Naive thymus-derived CD4-positive, alpha-beta T cell (primary cell): Measurements from ENCODE around the gene TRPM5. TPM values are rescaled to one million over a fixed set of nuclear protein-coding genes. Genes with fewer than 3 reads are reported as not detected.
A peak's percentile ranks its signal among the peaks of the same experiment; 100 is the strongest.

ENCODE experiments used
- ATAC-seq: fragments of 150-1000 bp; cut with Tn5 transposase; 2 replicates; pipeline ENCODE4 v1.10.0; 2021; ENCODE audit warnings: mild to moderate bottlenecking, moderate library complexity
- CTCF ChIA-PET: fragments of 350-600 bp; sonication (Branson Sonifier 250); formaldehyde crosslinking; loops from one replicate; lab custom pipeline; 2021; ENCODE audit warnings: antibody characterized with exemption; lab: Charles Lee
- POLR2A ChIA-PET: fragments of 350-600 bp; sonication (Branson Sonifier 250); formaldehyde crosslinking; loops from one replicate; lab custom pipeline; 2021; ENCODE audit warnings: antibody characterized with exemption, inconsistent platforms; lab: Charles Lee
- DNase-seq, 9 donors: peaks; one replicate each; pipeline versions ENCODE4 v3.0.0 to v3.0.0-alpha.2; 2020 to 2022; ENCODE audit warnings: mixed read lengths in 1 of 9
- H3K27ac ChIP-seq: one replicate; pipeline ENCODE4 v1.7.0; 2013; ENCODE audit warnings: mild to moderate bottlenecking, low read depth, low read length, moderate library complexity
- H3K27me3 ChIP-seq, 2 donors: one replicate each; pipeline ENCODE4 v1.7.0; 2013; ENCODE audit warnings: low read length in 2 of 2, mild to moderate bottlenecking in 2 of 2, moderate library complexity in 2 of 2; ENCODE audit not compliant: control insufficient read depth in 2 of 2, insufficient read depth in 2 of 2
- H3K36me3 ChIP-seq, 3 experiments: 1 replicate in 2 of 3; 2 replicates in 1 of 3; pipeline ENCODE4 v1.7.0; 2013; ENCODE audit warnings: low read length in 3 of 3, mild to moderate bottlenecking in 3 of 3, moderate library complexity in 1 of 3; ENCODE audit not compliant: insufficient read depth in 3 of 3, control insufficient read depth in 2 of 3
- H3K4me1 ChIP-seq, 2 donors: one replicate each; pipeline ENCODE4 v1.7.0; 2013; ENCODE audit warnings: low read length in 2 of 2, mild to moderate bottlenecking in 2 of 2, moderate library complexity in 1 of 2; ENCODE audit not compliant: control insufficient read depth in 2 of 2, insufficient read depth in 2 of 2
- H3K4me3 ChIP-seq: 2 replicates; pipeline ENCODE4 v1.7.0; 2013; ENCODE audit warnings: mild to moderate bottlenecking, low read length
- H3K9me3 ChIP-seq, 3 experiments: 1 replicate in 2 of 3; 2 replicates in 1 of 3; pipeline ENCODE4 v1.7.0; 2013; ENCODE audit warnings: low read length in 3 of 3; ENCODE audit not compliant: control insufficient read depth in 2 of 3
- H3K27ac Mint-ChIP-seq, 9 donors: one replicate each; pipeline ENCODE4 v1.8.0; 2020 to 2022; ENCODE audit warnings: mixed read lengths in 9 of 9, mild to moderate bottlenecking in 8 of 9, moderate library complexity in 5 of 9, inconsistent platforms in 2 of 9
- H3K27me3 Mint-ChIP-seq, 5 donors: one replicate each; pipeline ENCODE4 v1.8.0; 2021 to 2022; ENCODE audit warnings: mixed read lengths in 5 of 5, mild to moderate bottlenecking in 1 of 5
- H3K36me3 Mint-ChIP-seq, 5 donors: one replicate each; pipeline ENCODE4 v1.8.0; 2020 to 2022; ENCODE audit warnings: mixed read lengths in 5 of 5, mild to moderate bottlenecking in 3 of 5, inconsistent platforms in 1 of 5
- H3K4me1 Mint-ChIP-seq, 7 donors: one replicate each; pipeline ENCODE4 v1.8.0; 2020 to 2022; ENCODE audit warnings: mixed read lengths in 7 of 7, mild to moderate bottlenecking in 3 of 7, inconsistent platforms in 1 of 7
- H3K4me3 Mint-ChIP-seq, 10 donors: one replicate each; pipeline ENCODE4 v1.8.0; 2020 to 2022; ENCODE audit warnings: mild to moderate bottlenecking in 10 of 10, mixed read lengths in 10 of 10, moderate library complexity in 6 of 10, inconsistent platforms in 2 of 10
- H3K9me3 Mint-ChIP-seq, 11 donors: one replicate each; pipeline ENCODE4 v1.8.0; 2020 to 2022; ENCODE audit warnings: mixed read lengths in 11 of 11, mild to moderate bottlenecking in 4 of 11, inconsistent platforms in 1 of 11, moderate library complexity in 1 of 11
- intact Hi-C, 2 donors: fragments of 100-400 bp; cut with micrococcal nuclease; formaldehyde crosslinking; loops; one replicate each; pipeline ENCODE4 v1.15.1; 2023
- polyA plus RNA-seq, 2 donors: library from polyadenylated mRNA; unstranded; fragments of 300-500 nt; fragmentation: Illumina TruSeq; gene quantifications; one replicate each; pipeline ENCODE4 v1.2.3, GENCODE V29; 2021
- total RNA-seq, 6 experiments: library from RNA in 5 of 6; stranded (reverse) in 5 of 6; gene quantifications; 1 replicate in 5 of 6; 2 replicates in 1 of 6; pipeline ENCODE4 v1.2.3 and lab custom pipeline; 2021 to 2026

The TRPM5 gene
- total and polyA plus RNA-seq, 7 experiments from 2014 or later: 0.05 to 1.1 (median 0.63) TPM; not detected in 1

- ATAC-seq: no peak
- H3K9me3 Mint-ChIP-seq: peaks cover 0 to 30% (median 14%) of the 10 kb centered on the region in 11 donors
- peaks cover 0 to 6% of the 10 kb centered on the region in 2 donors for H3K4me1 ChIP-seq
- H3K27ac ChIP-seq: no peak overlapping the region
- no peak overlapping the region for H3K4me3 ChIP-seq
- peaks cover 0 to 4% (median 0%) of the 10 kb centered on the region in 5 donors for H3K27me3 Mint-ChIP-seq
- no peak for DNase-seq
- peaks cover 0 to 13% (median 0%) of the 10 kb centered on the region in 3 experiments for H3K36me3 ChIP-seq
- peaks cover 20 to 44% (median 36%) of the 10 kb centered on the region in 5 donors for H3K36me3 Mint-ChIP-seq
- H3K4me1 Mint-ChIP-seq: peaks cover 18 to 51% (median 41%) of the 10 kb centered on the region in 7 donors
- POLR2A ChIA-PET: no interaction called here
- intact Hi-C loops: no loop called here
- peaks cover 0 to 12% (median 0%) of the 10 kb centered on the region in 3 experiments for H3K9me3 ChIP-seq
- H3K4me3 Mint-ChIP-seq: no peak overlapping the region
- H3K27me3 ChIP-seq: no peaks in the 10 kb centered on the region
- H3K27ac Mint-ChIP-seq: no peak overlapping the region
- CTCF ChIA-PET: no interaction called here
Observed at GRCh38 chr11:2477254-2477653, 32.9 kb upstream of the TRPM5 start.

GRCh38 chr11:2475136-2475918, 31.0 kb upstream of the TRPM5 start:
- CTCF ChIA-PET: no interaction called here
- H3K27ac ChIP-seq: no peak overlapping the region
- H3K36me3 Mint-ChIP-seq: peaks cover 20 to 53% (median 35%) of the 10 kb centered on the region in 5 donors

DNA sequence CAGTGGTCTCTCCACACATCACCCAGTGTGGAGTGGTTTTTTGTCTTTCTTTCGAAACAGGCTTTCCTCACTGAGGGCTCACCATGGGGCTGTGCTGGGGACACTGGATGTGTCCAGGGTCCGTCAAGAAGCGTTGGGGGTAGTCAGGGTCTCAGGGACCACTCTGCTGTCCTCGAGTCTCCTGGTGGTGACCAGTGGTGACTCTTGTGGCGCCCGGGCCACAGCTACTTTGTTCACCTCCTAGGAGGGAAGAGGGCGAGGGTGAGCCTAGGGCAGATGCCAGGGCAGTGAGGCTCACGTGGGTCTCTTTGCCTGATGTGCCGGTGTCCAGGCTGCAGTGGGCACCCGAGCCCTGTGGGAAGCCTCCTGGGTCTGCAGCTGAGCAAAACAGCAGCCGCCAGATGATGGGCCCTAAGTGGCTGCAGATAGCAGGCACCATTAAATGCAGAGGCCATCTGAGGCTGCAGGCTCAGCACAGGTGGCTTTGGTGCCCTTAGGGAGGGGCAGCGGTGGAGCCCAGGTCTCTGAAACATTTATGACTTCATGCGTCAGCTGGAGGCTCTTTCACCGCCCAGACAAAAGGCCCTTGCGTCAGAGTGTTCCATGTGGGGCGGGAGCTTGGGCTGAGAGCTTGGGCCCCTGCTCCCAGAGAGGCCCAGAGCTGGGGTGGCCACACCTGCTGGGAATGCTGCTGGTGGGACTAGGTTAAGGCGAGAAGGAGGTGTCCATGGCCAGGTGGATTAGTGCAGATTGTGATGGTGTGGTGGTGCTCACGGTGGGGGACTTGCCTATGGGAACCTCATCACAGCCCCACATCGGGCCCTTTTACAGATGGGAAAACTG, 30.0 kb upstream of the TRPM5 start:
- Mint-ChIP-seq H3K27me3 (peaks cover 0 to 5% (median 0%) of the 10 kb centered on the region in 5 donors), H3K9me3 (peaks cover 0 to 21% (median 7%) of the 10 kb centered on the region in 11 donors), H3K36me3 (peaks cover 13 to 46% (median 27%) of the 10 kb centered on the region in 5 donors), H3K4me3 (no peak overlapping the region), H3K4me1 (peaks cover 9 to 48% (median 36%) of the 10 kb centered on the region in 7 donors), H3K27ac (no peak overlapping the region)
- ChIA-PET POLR2A (interaction anchor here (0.8 kb wide), 1 partner anchor 22 kb away, joined by 3 read pairs; no protein-coding TSS in a partner anchor), CTCF (interaction anchor here (1.0 to 1.2 kb wide), 2 partner anchors 58 to 414 kb away, joined by 3 to 4 read pairs; no protein-coding TSS in a partner anchor)
- intact Hi-C loops: no loop called here
- peaks cover 0 to 7% (median 0%) of the 10 kb centered on the region in 3 experiments for H3K9me3 ChIP-seq
- DNase-seq: no peak
- no peaks in the 10 kb centered on the region for H3K27me3 ChIP-seq
- H3K4me1 ChIP-seq: no peaks in the 10 kb centered on the region
- no peak overlapping the region for H3K27ac ChIP-seq
- ATAC-seq: no peak
- H3K36me3 ChIP-seq: peaks cover 0 to 13% (median 0%) of the 10 kb centered on the region in 3 experiments
- H3K4me3 ChIP-seq: no peak overlapping the region

More at GRCh38 chr11:2475136-2475918, 31.0 kb upstream of the TRPM5 start:
- peaks cover 0 to 30% (median 14%) of the 10 kb centered on the region in 11 donors for H3K9me3 Mint-ChIP-seq
- intact Hi-C loops: no loop called here
- H3K4me1 ChIP-seq: no peaks in the 10 kb centered on the region
- H3K27me3 ChIP-seq: no peaks in the 10 kb centered on the region
- H3K4me1 Mint-ChIP-seq: peaks cover 8 to 49% (median 39%) of the 10 kb centered on the region in 7 donors
- peaks cover 0 to 12% (median 0%) of the 10 kb centered on the region in 3 experiments for H3K9me3 ChIP-seq
- peaks cover 0 to 4% (median 0%) of the 10 kb centered on the region in 5 donors for H3K27me3 Mint-ChIP-seq
- POLR2A ChIA-PET: no interaction called here
- peaks cover 0 to 13% (median 0%) of the 10 kb centered on the region in 3 experiments for H3K36me3 ChIP-seq
- H3K4me3 Mint-ChIP-seq: no peak overlapping the region
- no peak overlapping the region for H3K4me3 ChIP-seq
- peak overlapping the region in 3 of 9 donors; percentile 24 to 74 (median 53) for H3K27ac Mint-ChIP-seq
- no peak for DNase-seq
- ATAC-seq: no peak

DNA sequence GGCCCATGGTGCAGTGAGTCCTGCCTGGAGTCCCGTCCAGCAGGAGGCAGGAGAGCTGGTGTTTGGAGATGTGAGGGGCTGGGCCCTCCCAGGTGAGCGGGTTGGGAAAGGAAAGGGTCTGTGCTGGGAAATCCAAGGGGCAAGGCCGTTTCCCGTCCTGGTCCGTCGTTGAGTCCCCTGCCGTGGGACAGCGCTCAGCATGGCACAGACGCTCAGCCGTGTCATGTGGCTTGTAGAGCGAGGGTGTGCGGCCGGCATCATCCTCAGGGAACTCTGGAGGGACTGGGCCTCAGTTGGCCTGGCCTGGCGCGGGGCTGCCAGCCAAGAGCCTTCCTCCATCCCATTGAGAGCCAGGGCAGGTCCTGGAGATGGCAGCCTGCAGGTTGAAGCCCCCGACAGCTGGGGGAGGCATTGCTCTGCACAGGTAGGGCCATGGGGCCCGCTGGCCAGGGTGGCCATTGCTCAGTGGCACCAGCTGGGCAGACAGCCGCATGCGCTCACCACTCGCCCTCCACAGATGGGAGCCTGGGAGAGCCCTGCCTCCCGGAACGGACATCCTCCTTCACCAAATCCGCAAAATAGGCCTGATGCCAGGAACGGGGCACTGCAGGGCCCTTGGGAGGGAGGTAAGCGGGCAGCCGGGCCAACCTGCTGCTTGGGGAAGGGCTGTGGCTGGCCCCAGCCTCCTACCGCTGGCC, 29.2 kb upstream of the TRPM5 start:
- CTCF ChIA-PET: interaction anchor here (1.2 kb wide), 1 partner anchor 415 kb away, joined by 4 read pairs; no protein-coding TSS in a partner anchor
- intact Hi-C loops: no loop called here
- peaks cover 0 to 12% (median 0%) of the 10 kb centered on the region in 5 donors for H3K27me3 Mint-ChIP-seq
- H3K9me3 ChIP-seq: peaks cover 0 to under 1% (median 0%) of the 10 kb centered on the region in 3 experiments
- peaks cover 16 to 55% (median 43%) of the 10 kb centered on the region in 7 donors for H3K4me1 Mint-ChIP-seq
- peaks cover 0 to 4% of the 10 kb centered on the region in 2 donors for H3K4me1 ChIP-seq
- no peaks in the 10 kb centered on the region for H3K27me3 ChIP-seq
- peaks cover 0 to 15% (median 7%) of the 10 kb centered on the region in 11 donors for H3K9me3 Mint-ChIP-seq
- no peak for ATAC-seq
- H3K4me3 ChIP-seq: no peak overlapping the region
- H3K4me3 Mint-ChIP-seq: no peak overlapping the region
- DNase-seq: no peak
- POLR2A ChIA-PET: interaction anchor here (0.8 kb wide), 1 partner anchor 22 kb away, joined by 3 read pairs; no protein-coding TSS in a partner anchor
- peaks cover 9 to 39% (median 19%) of the 10 kb centered on the region in 5 donors for H3K36me3 Mint-ChIP-seq
- no peak overlapping the region for H3K27ac Mint-ChIP-seq
- peaks cover 0 to 13% (median 0%) of the 10 kb centered on the region in 3 experiments for H3K36me3 ChIP-seq
- no peak overlapping the region for H3K27ac ChIP-seq

DNA sequence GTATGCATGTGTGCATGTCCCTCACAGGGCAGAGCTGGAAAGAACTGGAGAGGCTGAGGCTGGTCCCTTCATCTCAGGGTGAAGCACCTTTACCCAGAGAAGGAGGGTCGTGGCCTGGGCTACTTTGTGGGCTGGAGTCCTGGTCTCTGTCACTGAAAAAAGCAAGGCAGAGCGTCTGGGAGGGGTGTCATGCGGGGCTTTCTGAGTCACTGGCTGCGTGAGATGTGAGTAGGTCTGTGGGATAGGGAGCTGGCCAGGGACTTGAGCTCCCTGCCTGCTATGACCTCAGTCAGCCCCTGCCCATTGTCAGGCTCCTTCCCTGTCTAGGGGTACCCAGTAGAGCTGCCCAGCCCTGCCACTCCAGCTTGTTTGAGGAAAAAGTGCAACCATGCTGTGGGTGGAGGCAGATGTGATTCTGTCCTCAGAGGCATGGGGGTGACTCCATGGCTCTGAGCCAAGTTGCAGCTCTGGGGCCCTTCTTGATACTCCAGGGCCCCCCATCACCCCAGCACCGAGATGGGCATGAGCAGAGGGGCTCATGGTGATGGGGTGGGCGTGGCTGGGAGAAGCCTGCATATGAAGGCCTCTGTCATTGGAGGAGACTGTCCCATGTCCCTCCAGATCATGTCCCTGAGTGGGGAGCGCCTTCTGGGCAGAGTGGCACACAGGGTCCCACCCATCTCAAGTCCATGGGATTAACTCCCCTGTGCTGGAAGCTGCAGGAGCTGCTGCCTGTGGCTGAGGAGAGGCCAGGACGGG, 28.3 kb upstream of the TRPM5 start:
- H3K27ac Mint-ChIP-seq: peak overlapping the region in 3 of 9 donors; percentile 2 to 59 (median 13)
- no peaks in the 10 kb centered on the region for H3K9me3 ChIP-seq
- H3K36me3 Mint-ChIP-seq: peaks cover 4 to 30% (median 11%) of the 10 kb centered on the region in 5 donors
- H3K27me3 ChIP-seq: no peaks in the 10 kb centered on the region
- intact Hi-C loops: no loop called here
- ChIA-PET POLR2A (no interaction called here), CTCF (interaction anchor here (1.2 kb wide), 1 partner anchor 416 kb away, joined by 4 read pairs; no protein-coding TSS in a partner anchor)
- no peak overlapping the region for H3K4me3 ChIP-seq
- ATAC-seq (no peak), DNase-seq (no peak)
- H3K27me3 Mint-ChIP-seq: peaks cover 0 to 12% (median 0%) of the 10 kb centered on the region in 5 donors
- H3K9me3 Mint-ChIP-seq: peaks cover 0 to 8% (median under 1%) of the 10 kb centered on the region in 11 donors
- H3K27ac ChIP-seq: no peak overlapping the region
- peaks cover 0 to 13% (median 0%) of the 10 kb centered on the region in 3 experiments for H3K36me3 ChIP-seq
- H3K4me1 Mint-ChIP-seq: peaks cover 22 to 65% (median 47%) of the 10 kb centered on the region in 7 donors
- no peak overlapping the region for H3K4me3 Mint-ChIP-seq
- peaks cover 4 to 13% of the 10 kb centered on the region in 2 donors for H3K4me1 ChIP-seq
